Immature natural killer cell (primary cell): ENCODE data around the gene NCKAP5. TPM values are rescaled to one million over a fixed set of nuclear protein-coding genes. Genes with fewer than 3 reads are reported as not detected.

Experiments
- DNase-seq, 3 donors: peaks; one replicate each; pipeline ENCODE4 v3.0.0; 2022; ENCODE audit warnings: mixed read lengths in 1 of 3
- H3K27ac Mint-ChIP-seq, 6 donors: one replicate each; pipeline ENCODE4 v1.8.0; 2020; ENCODE audit warnings: mixed read lengths in 6 of 6, mild to moderate bottlenecking in 5 of 6, inconsistent platforms in 4 of 6, moderate library complexity in 3 of 6
- H3K27me3 Mint-ChIP-seq, 3 donors: one replicate each; pipeline ENCODE4 v1.8.0; 2020 to 2021; ENCODE audit warnings: low read depth in 3 of 3, mild to moderate bottlenecking in 3 of 3, mixed read lengths in 3 of 3, moderate library complexity in 3 of 3, inconsistent platforms in 1 of 3
- H3K36me3 Mint-ChIP-seq, 3 donors: one replicate each; pipeline ENCODE4 v1.8.0; 2020; ENCODE audit warnings: mixed read lengths in 3 of 3, inconsistent platforms in 2 of 3, mild to moderate bottlenecking in 2 of 3
- H3K4me1 Mint-ChIP-seq, 2 donors: one replicate each; pipeline ENCODE4 v1.8.0; 2020; ENCODE audit warnings: inconsistent platforms in 2 of 2, mild to moderate bottlenecking in 2 of 2, mixed read lengths in 2 of 2, moderate library complexity in 1 of 2
- H3K4me3 Mint-ChIP-seq, 5 donors: one replicate each; pipeline ENCODE4 v1.8.0; 2020; ENCODE audit warnings: mild to moderate bottlenecking in 5 of 5, mixed read lengths in 5 of 5, inconsistent platforms in 3 of 5, moderate library complexity in 3 of 5
- H3K9me3 Mint-ChIP-seq, 6 donors: one replicate each; pipeline ENCODE4 v1.8.0; 2020; ENCODE audit warnings: mild to moderate bottlenecking in 6 of 6, mixed read lengths in 6 of 6, inconsistent platforms in 4 of 6, moderate library complexity in 3 of 6
- polyA plus RNA-seq, 3 donors: library from polyadenylated mRNA; unstranded; fragments of 300-500 nt; fragmentation: Illumina TruSeq; gene quantifications; one replicate each; pipeline ENCODE4 v1.2.3, GENCODE V29; 2021

Gene NCKAP5
- polyA plus RNA-seq, 3 donors from 2014 or later, result not detected

DNA sequence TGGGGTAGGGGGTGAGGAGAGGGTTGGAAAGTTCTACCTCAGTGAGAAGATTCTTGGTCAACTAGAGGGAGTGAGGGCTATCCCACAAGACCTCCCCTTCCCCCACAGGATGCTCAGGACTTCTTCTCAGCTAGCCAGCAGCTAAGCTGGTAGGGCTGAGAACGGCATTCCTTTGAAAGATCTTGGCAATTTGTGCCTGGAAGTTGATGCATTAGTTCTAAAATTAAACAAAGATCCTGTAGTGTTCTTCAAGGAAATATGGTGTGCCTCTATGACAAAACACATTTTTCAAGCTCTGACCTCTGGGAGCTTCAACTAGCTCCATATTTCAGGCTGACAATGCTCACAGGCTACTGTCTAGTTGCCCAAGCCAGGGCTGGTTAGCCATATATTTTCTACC lies 900.6 kb downstream of the NCKAP5 start:
- H3K9me3 Mint-ChIP-seq, result peaks cover 0 to 29% (median 6%) of the 10 kb centered on the region in 6 donors
- no peaks in the 10 kb centered on the region for H3K4me1 Mint-ChIP-seq
- peaks cover 6 to 12% (median 10%) of the 10 kb centered on the region in 3 donors for H3K27me3 Mint-ChIP-seq
- H3K27ac Mint-ChIP-seq, result no peak overlapping the region
- no peak overlapping the region for H3K4me3 Mint-ChIP-seq
- DNase-seq, result no peak
- H3K36me3 Mint-ChIP-seq, result peaks cover 0 to 4% (median 0%) of the 10 kb centered on the region in 3 donors

DNA sequence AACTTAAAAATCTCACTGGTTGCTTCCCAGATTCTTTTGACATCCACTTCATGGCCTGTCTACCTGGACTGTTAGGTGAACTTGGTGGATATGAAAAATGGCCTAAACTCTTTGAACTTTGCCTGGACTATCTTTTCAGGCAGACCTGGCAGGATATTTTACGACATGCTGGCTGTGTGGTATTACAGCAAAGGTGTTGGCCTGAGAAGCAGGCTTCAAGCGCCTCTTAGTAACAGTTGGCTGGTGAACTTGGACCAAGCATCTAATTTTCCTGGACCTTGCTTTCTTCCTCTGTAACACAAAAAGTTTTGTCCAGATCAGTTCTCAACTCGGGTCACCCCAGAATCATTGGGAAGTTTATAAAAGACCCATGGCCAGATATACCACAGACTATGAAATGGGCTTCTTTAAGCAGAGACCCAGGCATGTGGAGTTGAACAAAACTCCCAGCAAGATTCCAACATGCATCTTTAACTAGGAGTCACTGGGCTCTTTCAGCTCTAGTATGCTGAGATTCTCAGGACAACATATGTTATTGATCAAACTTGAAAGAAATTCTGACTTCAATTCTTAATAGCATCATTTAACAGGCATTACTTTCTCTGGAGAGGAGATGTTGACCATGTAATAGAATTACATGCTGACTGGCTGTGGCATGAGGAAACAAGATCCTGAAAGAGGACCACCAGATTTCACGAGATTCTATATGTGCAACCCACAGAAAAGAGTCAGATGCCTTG lies 902.7 kb downstream of the NCKAP5 start:
- Mint-ChIP-seq H3K9me3 (peaks cover 0 to 19% (median 0%) of the 10 kb centered on the region in 6 donors), H3K4me3 (no peak overlapping the region), H3K36me3 (no peaks in the 10 kb centered on the region), H3K27ac (no peak overlapping the region), H3K27me3 (peaks cover 2 to 7% (median 4%) of the 10 kb centered on the region in 3 donors), H3K4me1 (no peaks in the 10 kb centered on the region)
- DNase-seq, result no peak

DNA sequence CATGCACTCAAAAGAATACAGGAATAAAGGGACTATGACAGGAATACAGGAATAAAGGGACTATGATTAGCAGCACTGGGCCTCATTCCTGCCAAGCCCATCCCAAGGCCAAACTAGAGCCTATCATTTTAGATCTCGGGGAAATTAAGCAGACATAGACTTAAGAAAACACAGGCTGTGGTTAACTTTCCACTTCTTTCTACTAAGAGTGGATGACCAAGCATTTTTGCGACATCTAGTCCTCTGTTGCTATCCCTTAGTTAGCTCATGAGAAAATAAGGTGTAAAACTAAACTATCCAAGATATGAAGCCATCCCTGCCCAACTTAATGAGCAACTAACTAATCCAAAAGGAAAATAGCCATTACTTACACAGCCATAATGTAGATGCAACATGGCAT lies 904.2 kb downstream of the NCKAP5 start:
- Mint-ChIP-seq H3K27me3 (peaks cover 2 to 7% (median 4%) of the 10 kb centered on the region in 3 donors), H3K36me3 (no peaks in the 10 kb centered on the region), H3K4me1 (no peaks in the 10 kb centered on the region), H3K4me3 (no peak overlapping the region), H3K9me3 (peaks cover 0 to 24% (median 0%) of the 10 kb centered on the region in 6 donors), H3K27ac (no peak overlapping the region)
- DNase-seq, result no peak

GRCh38 chr2:132662732-132663131 lies 905.5 kb downstream of the NCKAP5 start:
- no peaks in the 10 kb centered on the region for H3K4me1 Mint-ChIP-seq
- H3K4me3 Mint-ChIP-seq, result no peak overlapping the region
- DNase-seq, result no peak
- H3K27me3 Mint-ChIP-seq, result no peaks in the 10 kb centered on the region
- H3K9me3 Mint-ChIP-seq, result peaks cover 0 to 24% (median 3%) of the 10 kb centered on the region in 6 donors
- no peaks in the 10 kb centered on the region for H3K36me3 Mint-ChIP-seq
- H3K27ac Mint-ChIP-seq, result no peak overlapping the region

- H3K4me3 Mint-ChIP-seq, result no peak overlapping the region
- peaks cover 0 to 28% (median 5%) of the 10 kb centered on the region in 6 donors for H3K9me3 Mint-ChIP-seq
- no peaks in the 10 kb centered on the region for H3K4me1 Mint-ChIP-seq
- H3K36me3 Mint-ChIP-seq, result no peaks in the 10 kb centered on the region
- no peak overlapping the region for H3K27ac Mint-ChIP-seq
- no peaks in the 10 kb centered on the region for H3K27me3 Mint-ChIP-seq
- no peak for DNase-seq
Observed at GRCh38 chr2:132659331-132659730, 908.9 kb downstream of the NCKAP5 start.

GRCh38 chr2:132656266-132656975 lies 911.8 kb downstream of the NCKAP5 start:
- Mint-ChIP-seq H3K9me3 (peaks cover 0 to 22% (median 4%) of the 10 kb centered on the region in 6 donors), H3K27ac (no peak overlapping the region), H3K36me3 (no peaks in the 10 kb centered on the region), H3K4me3 (no peak overlapping the region), H3K27me3 (no peaks in the 10 kb centered on the region), H3K4me1 (no peaks in the 10 kb centered on the region)
- no peak for DNase-seq

GRCh38 chr2:132654968-132655367 lies 913.3 kb downstream of the NCKAP5 start:
- Mint-ChIP-seq H3K9me3 (peaks cover 0 to 25% (median 5%) of the 10 kb centered on the region in 6 donors), H3K27ac (no peak overlapping the region), H3K4me3 (no peak overlapping the region), H3K4me1 (no peaks in the 10 kb centered on the region), H3K36me3 (no peaks in the 10 kb centered on the region), H3K27me3 (no peaks in the 10 kb centered on the region)
- no peak for DNase-seq

- no peak overlapping the region for H3K4me3 Mint-ChIP-seq
- H3K27me3 Mint-ChIP-seq, result no peaks in the 10 kb centered on the region
- H3K27ac Mint-ChIP-seq, result no peak overlapping the region
- H3K9me3 Mint-ChIP-seq, result peaks cover 0 to 23% (median 5%) of the 10 kb centered on the region in 6 donors
- no peaks in the 10 kb centered on the region for H3K36me3 Mint-ChIP-seq
- no peaks in the 10 kb centered on the region for H3K4me1 Mint-ChIP-seq
- DNase-seq, result no peak
Observed at GRCh38 chr2:132654335-132654734, 913.9 kb downstream of the NCKAP5 start.

- H3K4me1 Mint-ChIP-seq, result no peaks in the 10 kb centered on the region
- DNase-seq, result no peak
- peaks cover 0 to 14% (median 7%) of the 10 kb centered on the region in 6 donors for H3K9me3 Mint-ChIP-seq
- H3K27me3 Mint-ChIP-seq, result peaks cover 0 to 3% (median 0%) of the 10 kb centered on the region in 3 donors
- no peak overlapping the region for H3K27ac Mint-ChIP-seq
- no peak overlapping the region for H3K4me3 Mint-ChIP-seq
- no peaks in the 10 kb centered on the region for H3K36me3 Mint-ChIP-seq
Observed at GRCh38 chr2:132652474-132652873, 915.8 kb downstream of the NCKAP5 start.

- peaks cover 0 to 3% (median 0%) of the 10 kb centered on the region in 3 donors for H3K27me3 Mint-ChIP-seq
- no peaks in the 10 kb centered on the region for H3K36me3 Mint-ChIP-seq
- DNase-seq, result no peak
- no peak overlapping the region for H3K27ac Mint-ChIP-seq
- peaks cover 0 to 13% (median 7%) of the 10 kb centered on the region in 6 donors for H3K9me3 Mint-ChIP-seq
- H3K4me3 Mint-ChIP-seq, result no peak overlapping the region
- H3K4me1 Mint-ChIP-seq, result no peaks in the 10 kb centered on the region
Observed at GRCh38 chr2:132651115-132652045, 916.9 kb downstream of the NCKAP5 start.

DNA sequence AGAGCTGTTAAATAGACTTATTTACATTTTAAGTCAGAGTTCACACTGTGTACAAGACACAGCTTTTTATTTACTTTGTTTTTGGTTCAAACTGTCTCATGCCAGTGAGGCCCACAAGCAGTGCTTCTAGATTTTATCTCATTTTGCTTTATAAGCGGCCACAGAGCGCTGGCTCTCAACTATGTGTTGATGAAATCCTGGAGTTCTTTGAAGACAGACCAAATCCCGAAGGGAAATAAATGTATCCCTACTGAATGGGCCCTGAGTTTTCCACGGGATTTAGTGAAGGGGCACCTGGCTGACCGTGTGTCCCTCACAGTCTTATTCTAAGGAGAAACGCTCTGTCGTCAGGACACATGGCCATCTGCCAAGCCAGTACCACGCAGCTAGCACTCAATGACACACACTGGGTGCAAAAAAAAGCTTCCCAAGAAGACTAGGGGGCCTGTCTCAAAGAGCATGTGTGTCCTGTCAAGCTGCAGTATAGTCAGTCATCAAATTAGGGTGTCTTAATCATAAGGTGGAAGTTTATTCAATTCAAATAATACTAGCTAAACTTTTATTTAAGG lies 921.6 kb downstream of the NCKAP5 start:
- Mint-ChIP-seq H3K36me3 (no peaks in the 10 kb centered on the region), H3K4me1 (no peaks in the 10 kb centered on the region), H3K4me3 (no peak overlapping the region), H3K27me3 (peaks cover 0 to 10% (median 2%) of the 10 kb centered on the region in 3 donors), H3K27ac (no peak overlapping the region), H3K9me3 (peaks cover 0 to 10% (median 5%) of the 10 kb centered on the region in 6 donors)
- no peak for DNase-seq

GRCh38 chr2:132645722-132646539 lies 922.3 kb downstream of the NCKAP5 start:
- Mint-ChIP-seq H3K27me3 (peaks cover 0 to 10% (median 2%) of the 10 kb centered on the region in 3 donors), H3K4me3 (no peak overlapping the region), H3K36me3 (no peaks in the 10 kb centered on the region), H3K4me1 (no peaks in the 10 kb centered on the region), H3K27ac (no peak overlapping the region), H3K9me3 (peaks cover 0 to 10% (median 4%) of the 10 kb centered on the region in 6 donors)
- DNase-seq, result no peak
